NCI-H2081 (cell line): ENCODE results near the gene TFDP3.

Experiments used
- DNase-seq, 2 experiments: peaks; one replicate each; lab custom pipeline; 2025; lab: John Stamatoyannopoulos, UW

TFDP3 gene, protein sequence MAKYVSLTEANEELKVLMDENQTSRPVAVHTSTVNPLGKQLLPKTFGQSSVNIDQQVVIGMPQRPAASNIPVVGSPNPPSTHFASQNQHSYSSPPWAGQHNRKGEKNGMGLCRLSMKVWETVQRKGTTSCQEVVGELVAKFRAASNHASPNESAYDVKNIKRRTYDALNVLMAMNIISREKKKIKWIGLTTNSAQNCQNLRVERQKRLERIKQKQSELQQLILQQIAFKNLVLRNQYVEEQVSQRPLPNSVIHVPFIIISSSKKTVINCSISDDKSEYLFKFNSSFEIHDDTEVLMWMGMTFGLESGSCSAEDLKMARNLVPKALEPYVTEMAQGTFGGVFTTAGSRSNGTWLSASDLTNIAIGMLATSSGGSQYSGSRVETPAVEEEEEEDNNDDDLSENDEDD

DNA sequence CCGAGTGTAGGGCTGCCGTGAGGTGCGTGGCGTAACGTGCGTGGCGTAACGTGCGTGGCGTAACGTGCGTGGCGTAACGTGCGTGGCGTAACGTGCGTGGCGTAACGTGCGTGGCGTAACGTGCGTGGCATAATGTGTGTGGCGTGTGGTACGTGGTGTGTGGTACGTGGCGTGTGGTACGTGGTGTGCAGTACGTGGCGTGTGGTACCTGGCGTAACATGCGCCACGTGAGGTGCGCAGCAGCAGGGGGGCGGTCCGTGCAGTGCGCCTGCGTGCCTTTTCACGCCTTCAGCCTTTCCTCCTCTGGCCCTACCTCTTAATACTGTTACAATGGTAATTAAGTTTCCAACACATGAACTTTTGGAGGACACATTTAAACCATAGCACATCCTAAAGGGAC is at the start of gene TFDP3:
Gene TFDP3, minus strand, starts transcription at position 26 of the 400 bp plus-strand sequence. CDS start 95 bp downstream, outside the sequence.
- no peak for DNase-seq

DNA sequence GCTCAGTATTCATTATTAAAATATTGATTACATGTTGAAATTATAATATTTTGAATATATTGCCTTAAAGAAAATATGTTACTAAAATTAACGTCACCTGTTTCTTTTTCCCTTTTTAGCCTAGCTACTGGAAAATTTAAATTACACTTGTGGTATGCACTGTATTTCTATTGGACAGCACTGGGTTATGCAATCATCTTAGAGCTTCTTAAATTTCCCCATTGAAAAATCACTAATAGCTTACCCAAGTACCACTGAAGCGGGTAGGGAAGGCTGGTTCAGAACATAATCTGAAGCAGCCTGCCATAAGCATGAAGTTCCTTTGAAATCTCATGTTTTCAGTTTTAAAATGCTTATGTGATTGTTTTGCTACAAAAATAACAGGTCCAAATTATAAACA is 49.5 kb upstream of the TFDP3 start:
- DNase-seq: no peak

DNA sequence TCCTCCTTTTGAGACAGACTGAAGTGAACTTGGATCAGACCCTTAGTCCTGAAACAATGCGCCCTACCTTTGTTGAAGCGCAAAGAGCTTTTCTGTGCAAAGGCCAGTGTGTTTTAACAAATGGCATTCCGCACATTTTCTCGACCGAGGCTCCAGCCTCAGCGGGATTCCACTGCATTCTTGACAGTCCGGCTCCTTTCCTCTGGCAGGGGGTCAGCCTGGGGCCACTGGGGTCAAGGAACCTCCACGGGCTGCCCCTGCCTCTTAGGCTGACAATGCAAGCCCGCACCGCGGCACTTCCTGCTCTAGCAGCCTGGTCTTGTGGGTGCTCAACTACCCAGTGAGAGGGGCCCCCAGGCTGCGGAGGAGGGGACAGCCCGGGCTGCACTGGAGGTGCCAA is 47.2 kb upstream of the TFDP3 start:
- no peak for DNase-seq

DNA sequence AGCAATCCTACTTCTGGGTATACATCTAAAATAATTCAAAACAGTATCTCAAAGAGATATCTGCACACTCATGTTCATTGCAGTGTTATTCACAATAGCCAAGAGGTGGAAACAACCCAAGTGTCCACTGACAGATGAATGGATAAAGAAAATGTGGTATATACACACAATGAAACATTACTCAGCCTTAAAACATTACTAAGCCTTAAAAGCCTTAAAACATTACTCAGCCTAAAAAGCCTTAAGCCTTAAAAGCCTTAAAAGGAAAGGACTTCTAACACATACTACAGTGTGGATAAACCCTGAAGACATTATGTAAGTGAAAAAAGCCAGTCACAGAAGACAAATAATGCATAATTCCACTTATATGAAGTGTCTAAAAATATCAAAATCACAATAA is 40.3 kb upstream of the TFDP3 start:
- no peak for DNase-seq

DNA sequence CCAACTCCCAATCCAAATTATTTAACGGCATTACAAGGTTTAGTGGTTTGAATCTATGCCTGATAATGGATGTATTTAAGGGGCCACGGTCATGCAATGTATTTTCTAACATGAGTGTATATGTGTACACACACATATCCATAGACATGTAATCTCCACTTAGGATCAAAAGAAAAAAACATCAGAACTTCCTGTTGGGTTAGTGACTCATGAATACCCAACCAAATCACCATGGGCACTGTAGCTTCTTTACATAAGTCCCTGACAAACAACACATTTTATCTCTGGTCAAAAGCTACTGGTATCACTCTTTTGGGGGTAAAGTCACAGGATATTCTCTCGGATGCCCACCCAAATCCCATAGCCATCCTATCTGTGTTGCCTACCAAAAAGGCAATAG is 36.5 kb upstream of the TFDP3 start:
- DNase-seq: no peak

DNA sequence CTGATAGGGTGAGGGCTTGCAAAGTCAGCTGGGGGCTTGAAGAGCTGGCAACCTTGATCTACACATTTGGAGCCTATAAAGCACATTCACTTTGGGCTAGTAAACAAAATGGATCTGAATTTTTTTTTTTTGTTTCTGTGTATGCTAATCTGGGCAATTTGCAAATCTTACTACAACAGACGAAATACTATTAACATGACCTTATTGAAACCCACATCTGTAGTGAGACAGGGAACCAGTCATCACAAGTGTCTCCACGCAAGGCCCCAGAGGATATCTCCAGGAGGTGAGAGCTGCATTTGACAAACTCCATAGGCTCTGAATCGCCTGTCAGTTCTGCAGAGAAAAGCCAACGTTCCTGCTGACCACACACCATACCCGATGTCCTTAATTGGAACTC is 33.0 kb upstream of the TFDP3 start:
- no peak for DNase-seq

DNA sequence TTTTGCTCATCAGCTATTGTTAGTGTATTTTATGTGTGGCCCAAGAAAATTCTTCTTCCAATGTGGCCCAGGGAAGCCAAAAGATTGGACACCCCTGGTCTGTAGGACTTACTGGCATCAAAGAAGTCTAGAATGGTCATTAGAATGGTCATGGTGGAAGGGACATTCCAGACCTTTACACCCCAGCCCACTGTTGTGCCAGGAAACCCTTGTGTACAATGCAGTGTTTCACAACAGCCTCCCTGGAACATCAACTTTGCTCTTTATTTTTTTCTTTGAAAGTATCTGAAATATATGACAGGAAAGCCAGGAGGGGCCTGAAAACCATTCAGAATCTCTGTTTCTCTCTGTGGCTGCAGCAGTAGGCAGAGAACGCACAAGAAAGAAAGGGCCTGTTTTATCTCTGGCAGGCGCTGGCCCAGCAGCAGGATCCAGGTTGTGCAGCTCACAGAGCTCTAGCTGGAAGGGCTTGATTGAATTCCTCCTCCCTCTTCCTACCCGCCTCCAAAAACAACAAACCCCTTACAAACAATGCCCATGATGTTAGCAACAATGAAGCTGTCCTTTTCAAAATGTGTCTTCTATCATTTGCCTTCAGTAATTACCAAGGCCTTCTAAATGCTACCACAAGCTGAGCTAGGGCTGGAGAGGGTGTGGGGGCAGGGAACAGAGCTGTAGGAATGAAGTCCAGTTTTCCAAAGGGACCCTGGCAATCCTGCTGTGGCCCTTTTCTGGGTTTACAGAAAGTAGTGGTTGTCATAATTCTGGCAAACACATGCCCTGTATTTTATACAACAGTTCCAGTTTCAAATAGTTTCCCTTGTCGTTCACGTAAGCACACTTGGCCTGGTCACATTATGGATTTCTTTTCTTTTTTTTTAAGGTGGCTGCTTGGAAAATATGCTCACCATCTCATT is 32.3 kb upstream of the TFDP3 start:
- DNase-seq: no peak

DNA sequence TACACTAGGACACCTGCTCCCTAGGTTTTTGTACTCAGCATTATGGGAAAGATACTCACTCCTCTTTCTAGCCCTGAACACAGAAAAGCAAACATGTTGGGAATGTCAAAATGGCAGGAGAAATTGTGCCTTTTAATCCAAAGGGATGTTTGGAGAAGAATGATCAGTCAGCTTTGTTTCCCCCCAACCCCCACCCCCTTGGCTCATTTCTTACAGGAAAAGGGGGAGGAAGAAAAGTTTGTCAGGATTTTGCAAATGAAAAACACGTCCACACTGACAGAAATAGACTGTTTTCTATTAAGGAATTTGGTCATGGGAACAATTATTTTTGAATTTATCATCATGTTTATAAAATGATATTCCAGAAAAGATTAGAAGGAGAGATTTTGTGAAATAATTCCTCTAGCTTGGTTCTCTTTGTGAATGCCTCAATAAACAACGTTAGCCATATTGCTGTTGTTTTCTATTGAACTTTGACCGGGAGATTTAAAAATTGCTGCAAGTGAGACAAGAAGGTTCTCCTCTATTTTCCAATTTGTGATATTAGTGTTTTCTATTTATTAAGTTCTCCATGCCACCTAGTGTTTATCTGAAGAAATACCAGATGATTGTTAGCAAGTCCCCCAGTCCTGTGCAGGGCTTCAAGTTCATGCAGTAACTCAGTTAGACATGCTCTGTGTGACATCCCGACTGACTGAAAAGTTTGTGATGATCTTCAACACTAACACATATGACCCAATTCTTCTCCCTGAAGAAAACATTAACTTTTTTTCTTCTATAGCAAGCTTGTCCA is 31.3 kb upstream of the TFDP3 start:
- DNase-seq: no peak

DNA sequence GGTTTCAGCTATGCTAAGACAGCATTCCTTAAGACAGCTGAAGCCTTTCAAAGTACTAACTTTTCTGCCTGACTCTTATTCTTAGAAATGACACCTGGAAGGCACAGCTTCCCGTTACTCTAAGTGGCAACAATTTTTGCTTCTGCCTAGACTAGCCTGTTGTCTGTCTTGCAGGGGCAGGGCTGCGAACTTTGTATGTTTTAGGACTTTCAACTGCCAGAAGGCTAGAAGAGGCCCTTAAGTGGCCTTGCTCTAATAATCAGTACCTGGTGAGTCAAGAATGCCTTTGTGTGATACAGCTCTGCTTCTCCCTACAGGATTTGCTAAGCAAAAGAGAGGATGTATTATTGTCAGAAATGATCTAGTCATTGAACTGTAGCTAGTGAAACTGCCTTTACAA is 30.0 kb upstream of the TFDP3 start:
- DNase-seq: no peak

DNA sequence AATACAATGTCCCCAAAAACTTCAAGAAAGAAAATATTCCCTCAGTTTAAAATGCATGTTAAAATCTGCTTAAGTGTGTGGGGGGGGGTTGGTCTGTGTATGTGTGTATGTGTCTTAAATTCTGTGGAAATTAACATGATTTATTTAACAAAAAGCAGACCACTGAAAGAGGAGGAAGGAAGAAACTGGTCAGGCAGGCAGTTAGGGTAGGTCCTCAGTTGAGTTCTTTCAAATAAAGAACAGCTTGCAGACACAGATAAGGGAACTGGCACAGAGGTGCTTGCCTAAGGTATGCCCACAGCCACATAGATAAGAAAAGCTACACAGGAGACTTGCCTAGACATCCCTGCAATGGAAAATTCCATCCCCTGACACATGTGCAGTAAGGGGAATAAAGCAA is 28.8 kb upstream of the TFDP3 start:
- no peak for DNase-seq

DNA sequence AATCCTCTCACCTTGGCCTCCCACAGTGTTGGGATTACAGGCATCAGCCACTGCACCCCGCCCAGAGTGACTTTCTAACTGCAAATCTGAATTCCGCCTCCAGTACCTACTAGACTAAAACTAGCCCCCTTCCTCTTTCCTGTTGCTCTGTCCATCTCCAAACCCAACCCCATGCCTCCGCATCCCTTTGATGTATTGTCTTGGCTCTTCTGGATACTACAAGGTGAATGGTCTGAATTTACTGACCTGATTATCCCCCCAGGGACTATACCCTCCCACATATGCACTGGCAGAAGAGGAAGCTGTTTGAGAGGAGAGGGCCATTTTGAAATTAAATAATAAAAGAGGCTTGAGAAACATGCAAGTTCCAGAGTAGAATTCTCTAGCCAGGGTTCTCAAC is 17.7 kb upstream of the TFDP3 start:
- no peak for DNase-seq

DNA sequence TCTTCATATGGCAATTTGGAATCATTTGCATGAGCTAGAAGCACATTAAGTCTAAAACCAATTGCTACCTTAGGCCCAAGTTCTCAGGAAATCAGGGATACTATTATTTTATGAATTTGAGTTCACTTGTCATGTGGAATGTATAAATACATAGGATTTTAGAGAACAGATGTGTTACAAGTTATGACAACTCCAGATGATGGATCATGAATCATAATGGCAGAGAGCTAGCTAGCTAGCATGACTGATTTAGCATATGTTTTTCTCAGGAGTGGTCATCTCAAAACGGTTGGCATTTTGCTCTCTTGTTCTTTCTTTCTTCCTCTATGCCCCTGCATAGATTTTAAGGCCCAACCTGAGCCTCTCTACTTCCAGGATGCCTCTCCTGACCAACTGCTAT is 14.2 kb upstream of the TFDP3 start:
- DNase-seq: no peak

DNA sequence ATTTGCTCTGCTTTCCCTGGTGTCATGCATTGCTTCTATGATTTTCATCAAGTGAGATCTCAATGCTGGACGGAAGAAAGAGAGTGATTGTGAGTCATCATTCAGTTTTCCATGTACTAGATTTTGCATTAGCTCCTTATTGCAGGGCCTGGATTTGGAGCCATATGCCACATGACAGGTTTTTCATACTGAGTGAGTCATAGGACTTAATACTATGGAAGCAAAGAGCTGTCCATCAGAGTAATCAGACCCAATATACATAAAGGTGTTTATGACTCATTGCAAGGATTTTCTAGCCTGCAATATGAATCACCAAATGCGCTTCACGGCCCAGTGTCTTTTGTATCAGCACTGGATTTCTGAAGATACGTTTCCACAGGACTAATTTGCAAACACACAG is 11.2 kb upstream of the TFDP3 start:
- no peak for DNase-seq

DNA sequence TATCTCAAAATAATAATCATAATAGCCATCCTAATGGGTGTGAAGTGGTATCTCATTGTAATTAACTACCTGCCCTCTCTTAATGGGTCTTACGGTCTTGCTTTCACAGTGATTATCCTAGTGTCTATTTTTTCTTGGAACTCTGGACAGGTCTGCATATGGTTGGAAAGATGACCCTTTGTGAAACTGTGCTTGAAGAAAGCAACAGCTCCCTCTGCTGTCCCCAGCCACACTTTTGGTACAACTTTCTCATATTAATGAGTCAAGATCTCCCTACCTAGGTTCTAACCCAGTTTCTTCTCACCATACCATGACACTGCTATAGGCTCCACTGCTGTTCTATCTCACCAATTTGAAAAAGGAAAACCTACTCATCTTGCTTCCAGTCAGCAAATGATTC is 2.4 kb downstream of the TFDP3 start:
- DNase-seq: no peak

DNA sequence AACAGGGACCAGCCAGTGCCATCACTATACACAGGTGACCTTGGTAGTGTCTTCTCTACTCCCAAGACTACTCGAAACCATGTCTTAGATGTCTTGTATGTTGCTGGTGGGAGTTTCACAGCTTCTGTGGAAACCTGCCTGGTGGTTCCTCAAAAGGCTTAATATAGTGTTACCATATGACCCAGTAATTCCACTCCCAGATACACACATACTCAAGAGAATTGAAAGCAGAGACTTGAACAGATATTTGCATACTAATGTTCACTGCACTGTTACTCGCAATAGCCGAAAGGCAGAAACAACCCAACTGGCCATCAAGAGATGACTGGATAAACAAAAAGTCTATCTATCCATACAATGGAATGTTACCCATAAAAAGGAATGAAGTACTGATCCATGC is 3.1 kb downstream of the TFDP3 start:
- no peak for DNase-seq

DNA sequence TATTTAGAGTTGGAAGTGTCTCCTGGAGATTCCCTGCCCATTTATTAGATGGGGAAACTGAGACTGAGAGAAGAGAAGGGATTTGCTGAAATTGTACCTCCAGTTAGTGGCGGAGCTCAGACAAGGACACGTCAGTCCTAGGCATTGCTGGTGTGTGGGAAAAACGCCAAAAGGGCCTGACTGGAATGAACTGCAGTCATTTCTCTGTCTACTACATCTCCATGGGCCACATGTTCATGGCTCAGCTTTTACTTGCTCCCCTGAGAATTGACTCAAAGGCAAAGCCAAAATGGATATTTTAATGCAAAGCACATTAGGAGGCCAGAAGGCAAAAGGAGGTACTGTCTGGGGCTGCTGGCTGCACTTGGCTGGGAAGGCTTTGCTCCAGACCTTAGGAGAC is 3.9 kb downstream of the TFDP3 start:
- DNase-seq: no peak

DNA sequence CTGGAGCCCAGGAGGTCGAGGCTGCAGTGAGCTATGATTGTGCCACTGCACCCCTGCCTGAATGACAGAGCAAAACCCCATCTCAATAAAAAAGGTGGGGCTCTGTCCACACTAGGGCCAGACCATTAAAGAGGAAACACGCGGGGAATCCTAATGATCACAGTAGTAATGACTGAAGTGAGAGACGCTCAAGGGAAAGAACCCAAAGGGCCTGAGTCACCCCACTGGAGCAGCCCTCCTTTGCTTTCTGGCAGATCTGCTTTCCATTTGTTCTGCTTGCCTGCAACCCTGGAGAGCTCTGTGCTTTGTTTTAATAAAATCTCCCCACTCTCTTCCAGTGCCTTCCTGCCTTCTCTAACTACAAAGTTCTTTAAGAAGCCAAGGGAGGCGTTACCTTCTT is 5.0 kb downstream of the TFDP3 start:
- DNase-seq: no peak

DNA sequence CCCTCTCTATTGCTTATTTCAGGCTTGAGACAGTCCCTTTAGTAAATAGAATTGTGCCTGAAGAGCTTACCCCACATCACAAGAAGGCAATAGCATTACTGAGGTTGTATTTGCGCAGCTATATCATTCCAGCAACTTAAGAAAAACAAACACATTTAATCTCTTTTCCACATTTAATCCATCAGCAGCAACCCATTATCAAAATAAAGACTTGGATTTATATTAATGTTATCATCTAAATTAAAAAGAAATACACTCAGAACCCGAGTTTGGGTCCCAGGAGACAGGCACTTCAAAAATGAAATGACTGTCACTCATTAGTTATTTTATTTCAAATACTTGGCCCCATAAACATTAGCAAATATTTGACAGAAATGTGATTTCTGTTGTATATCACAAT is 10.4 kb downstream of the TFDP3 start:
- no peak for DNase-seq

DNA sequence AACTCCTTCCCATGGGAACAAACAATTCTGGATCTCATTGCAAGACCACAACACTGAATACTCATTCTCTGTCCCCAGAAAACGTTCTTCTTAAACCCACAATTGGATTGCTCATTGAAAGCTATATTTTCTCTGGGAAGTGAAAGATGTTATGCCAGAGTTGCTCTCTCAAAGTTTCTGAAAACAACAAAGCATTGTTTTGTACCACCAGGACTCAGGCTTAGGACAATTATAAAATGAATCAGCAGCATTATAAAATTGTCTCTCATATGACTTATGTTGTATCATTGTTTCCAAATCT is 26.5 kb downstream of the TFDP3 start:
- DNase-seq: no peak

DNA sequence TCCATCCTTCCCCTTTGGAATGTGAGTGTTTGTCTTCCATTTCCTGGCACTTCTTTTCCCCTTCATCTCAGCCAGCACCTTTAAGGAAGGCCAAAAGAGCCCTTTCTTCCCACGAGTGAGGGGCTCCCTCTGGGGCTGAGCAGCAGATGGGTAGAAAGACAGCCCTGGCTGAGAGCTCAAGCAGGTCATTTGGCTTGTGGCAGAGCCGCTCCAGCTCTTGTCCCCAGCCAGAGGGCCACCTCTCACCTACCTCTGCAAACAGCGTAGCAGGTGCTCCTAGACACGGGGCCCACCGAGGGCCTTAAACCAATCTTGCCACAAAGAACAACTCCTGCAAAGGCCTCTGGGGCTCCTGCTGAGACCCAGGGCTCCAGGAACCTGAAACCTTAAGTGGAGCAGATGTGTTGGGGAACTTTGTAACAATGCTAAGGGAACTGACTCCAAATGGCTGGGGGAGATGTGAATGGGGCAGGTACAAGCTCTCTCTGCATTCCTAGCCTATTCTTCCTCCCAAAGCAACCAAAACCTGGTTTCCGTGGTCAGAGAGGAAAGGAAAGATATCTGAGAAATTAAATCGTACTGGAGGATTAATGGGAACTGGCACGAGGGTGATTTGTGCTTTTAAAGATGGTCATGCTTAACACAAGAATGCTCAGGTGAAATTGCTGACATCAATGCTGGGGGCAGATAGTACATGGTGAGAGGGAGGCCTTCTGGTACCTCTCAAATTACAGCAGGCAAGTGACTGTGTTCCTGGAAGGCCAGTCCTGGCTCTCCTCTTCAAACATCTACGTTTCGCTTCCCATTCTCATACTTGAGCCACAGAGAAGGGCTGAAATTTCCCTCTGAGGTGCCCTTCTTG is 27.0 kb downstream of the TFDP3 start:
- DNase-seq: no peak

DNA sequence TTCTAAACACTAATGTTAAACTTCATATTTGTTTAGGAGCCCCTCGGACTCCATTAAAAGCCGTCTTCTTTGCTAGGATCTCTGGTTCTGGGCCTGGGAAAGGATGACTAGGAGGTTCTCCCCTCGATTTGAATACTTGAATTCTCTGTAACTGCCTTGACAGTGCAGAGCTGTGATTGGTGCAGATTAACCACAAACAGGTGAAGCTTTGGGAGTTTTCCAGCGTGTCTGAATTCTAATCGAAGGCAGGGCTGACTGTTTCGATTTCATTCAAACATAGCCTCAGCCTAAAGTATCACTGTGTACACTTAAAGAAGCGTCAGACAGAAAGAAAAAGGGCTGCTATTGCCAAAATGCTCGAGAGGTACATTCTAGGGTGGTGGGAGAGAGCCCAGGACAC is 29.0 kb downstream of the TFDP3 start:
- no peak for DNase-seq

DNA sequence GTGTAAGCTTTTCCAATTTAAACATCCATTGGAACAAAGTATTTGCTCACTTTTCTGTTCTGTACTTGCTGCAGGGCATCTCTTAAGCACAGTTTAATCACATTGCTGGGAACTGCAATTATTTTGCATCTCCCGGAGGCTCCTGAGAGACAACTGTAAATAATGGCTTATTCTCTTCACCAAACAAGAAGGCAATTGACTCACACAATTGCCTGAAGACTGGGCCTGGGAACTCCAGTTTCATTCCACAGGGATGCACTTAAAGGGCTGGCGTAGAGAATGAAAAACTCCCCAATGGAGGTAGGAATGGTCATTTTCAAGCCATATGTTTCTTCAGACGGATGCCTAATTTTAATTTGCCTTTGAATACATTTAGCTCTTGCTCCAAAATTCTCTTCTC is 29.5 kb downstream of the TFDP3 start:
- DNase-seq: no peak
